Measurements from ENCODE around the gene SLC38A3. TPM values are rescaled to one million over a fixed set of nuclear protein-coding genes. Genes with fewer than 3 reads are reported as not detected.

The SLC38A3 gene
- total and polyA plus RNA-seq, 2 donors (not counting 3 experiments of a cell fraction or from before 2014, with no cell fraction given) = 0.60 to 1.1 TPM

DNA sequence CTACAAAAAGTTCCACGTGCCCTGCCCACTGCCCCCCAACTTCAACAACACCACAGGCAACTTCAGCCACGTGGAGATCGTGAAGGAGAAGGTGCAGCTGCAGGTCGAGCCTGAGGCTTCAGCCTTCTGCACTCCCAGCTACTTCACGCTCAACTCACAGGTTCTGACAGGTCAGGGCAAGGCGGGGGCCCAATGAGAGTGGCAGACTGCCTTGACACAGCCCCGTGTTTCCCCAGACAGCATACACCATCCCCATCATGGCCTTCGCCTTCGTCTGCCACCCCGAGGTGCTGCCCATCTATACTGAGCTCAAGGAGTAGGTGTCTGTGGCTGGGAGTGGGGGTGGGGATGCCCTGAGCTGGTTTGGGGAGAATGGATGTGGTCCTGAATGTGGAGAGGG, 12.6 kb downstream of the SLC38A3 start:
- ChIA-PET CTCF (interaction anchor here (0.9 to 7.3 kb wide), 6 partner anchors 8 to 22 kb away, joined by 3 to 55 read pairs (median 10); no protein-coding TSS in a partner anchor), POLR2A (no interaction called here)
- no peak for DNase-seq (ENCODE audit: low read depth, low spot score)
- H3K4me2 ChIP-seq (ENCODE audit: insufficient read depth, low read length) = no peak overlapping the region
- H2AFZ ChIP-seq (ENCODE audit: low read depth, low read length) = no peak overlapping the region
- H4K20me1 ChIP-seq (replicated peaks; ENCODE audit: control insufficient read depth, extremely low read depth, insufficient read depth, low read length) = no peaks in the 10 kb centered on the region
- no peak overlapping the region for H3K9ac ChIP-seq (replicated peaks; ENCODE audit: extremely low read depth, insufficient read depth, low read length)
- dilution Hi-C loops (cut with MboI; ENCODE audit: extremely low pct_ligation_motif_present, low sequenced_read_pairs) (no loop called here), intact Hi-C loops (cut with micrococcal nuclease) (no loop called here)
- no peaks in the 10 kb centered on the region for H3K27me3 ChIP-seq (ENCODE audit: control insufficient read depth in 2 of 2, insufficient read depth in 2 of 2, low read length in 2 of 2)
- H3K4me3 ChIP-seq (replicated peaks in 1 of 3; ENCODE audit: insufficient read depth in 1 of 3, low read depth in 1 of 3, low read length in 3 of 3) = no peak overlapping the region
- H3K9me3 ChIP-seq (replicated peaks; ENCODE audit: control insufficient read depth, insufficient read depth, low read length) = no peaks in the 10 kb centered on the region
- H3K27ac ChIP-seq (ENCODE audit: insufficient read depth, low read depth, low read length) = no peak overlapping the region
- H3K4me1 ChIP-seq (ENCODE audit: control insufficient read depth, extremely low read depth, insufficient read depth, low read length) = no peaks in the 10 kb centered on the region
- no peak for FAIRE-seq
- H3K79me2 ChIP-seq (ENCODE audit: control insufficient read depth, insufficient read depth, low read length) = no peaks in the 10 kb centered on the region
- TF ChIP-seq FOS (IDR thresholded peaks at IDR 0.05; ENCODE audit: borderline replicate concordance, insufficient read depth, low read length) = no peak
- H3K9me1 ChIP-seq (replicated peaks; ENCODE audit: control insufficient read depth, extremely low read depth, insufficient read depth, low read length) = no peaks in the 10 kb centered on the region
- no peaks in the 10 kb centered on the region for H3K36me3 ChIP-seq (ENCODE audit: control insufficient read depth in 2 of 2, extremely low read depth in 1 of 2, insufficient read depth in 2 of 2, low read length in 2 of 2)
- BruUV-seq (replicated peaks) = no TSS peak

DNA sequence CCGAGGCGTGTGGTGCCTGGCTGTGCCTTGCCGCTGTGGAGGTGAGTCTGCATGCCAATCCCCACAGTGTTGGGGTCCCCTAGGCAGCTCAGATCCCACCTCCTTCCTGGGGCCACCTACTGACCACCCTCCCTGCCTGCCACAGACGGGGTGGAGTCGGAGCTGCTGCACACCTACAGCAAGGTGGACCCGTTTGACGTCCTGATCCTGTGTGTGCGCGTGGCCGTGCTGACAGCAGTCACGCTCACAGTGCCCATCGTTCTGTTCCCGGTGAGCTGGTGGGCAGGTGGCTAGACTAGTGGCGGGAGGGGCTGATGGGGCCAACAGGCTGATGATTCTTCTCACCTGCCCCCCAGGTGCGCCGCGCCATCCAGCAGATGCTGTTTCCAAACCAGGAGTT, 13.4 kb downstream of the SLC38A3 start:
- Histone ChIP-seq H3K9ac (replicated peaks; ENCODE audit: extremely low read depth, insufficient read depth, low read length) (no peak overlapping the region), H3K4me3 (replicated peaks in 1 of 3; ENCODE audit: insufficient read depth in 1 of 3, low read depth in 1 of 3, low read length in 3 of 3) (no peak overlapping the region), H3K79me2 (ENCODE audit: control insufficient read depth, insufficient read depth, low read length) (no peaks in the 10 kb centered on the region), H3K4me2 (ENCODE audit: insufficient read depth, low read length) (no peak overlapping the region), H3K9me1 (replicated peaks; ENCODE audit: control insufficient read depth, extremely low read depth, insufficient read depth, low read length) (no peaks in the 10 kb centered on the region), H2AFZ (ENCODE audit: low read depth, low read length) (no peak overlapping the region), H4K20me1 (replicated peaks; ENCODE audit: control insufficient read depth, extremely low read depth, insufficient read depth, low read length) (no peaks in the 10 kb centered on the region), H3K4me1 (ENCODE audit: control insufficient read depth, extremely low read depth, insufficient read depth, low read length) (no peaks in the 10 kb centered on the region), H3K27me3 (ENCODE audit: control insufficient read depth in 2 of 2, insufficient read depth in 2 of 2, low read length in 2 of 2) (no peaks in the 10 kb centered on the region), H3K9me3 (replicated peaks; ENCODE audit: control insufficient read depth, insufficient read depth, low read length) (no peaks in the 10 kb centered on the region), H3K27ac (ENCODE audit: insufficient read depth, low read depth, low read length) (no peak overlapping the region), H3K36me3 (ENCODE audit: control insufficient read depth in 2 of 2, extremely low read depth in 1 of 2, insufficient read depth in 2 of 2, low read length in 2 of 2) (no peaks in the 10 kb centered on the region)
- intact Hi-C loops (cut with micrococcal nuclease) = no loop called here
- ChIA-PET CTCF (interaction anchor here (0.8 to 7.3 kb wide), 7 partner anchors 8 to 36 kb away, joined by 3 to 55 read pairs (median 4); no protein-coding TSS in a partner anchor), POLR2A (interaction anchor here (0.5 kb wide), 1 partner anchor 134 kb away, joined by 6 read pairs; no protein-coding TSS in a partner anchor)
- TF ChIP-seq, protein P1, sequence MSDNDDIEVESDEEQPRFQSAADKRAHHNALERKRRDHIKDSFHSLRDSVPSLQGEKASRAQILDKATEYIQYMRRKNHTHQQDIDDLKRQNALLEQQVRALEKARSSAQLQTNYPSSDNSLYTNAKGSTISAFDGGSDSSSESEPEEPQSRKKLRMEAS (IDR thresholded peaks at IDR 0.05; ENCODE audit: insufficient read depth, insufficient read length) = no peak
- no peak for TF ChIP-seq JUN (IDR thresholded peaks at IDR 0.05; ENCODE audit: borderline replicate concordance, insufficient read depth, insufficient read length, low read depth)
- no peak for TF ChIP-seq MYC (IDR thresholded peaks at IDR 0.05; ENCODE audit: low read depth, low read length)
- no peak for TF ChIP-seq POLR2A (IDR thresholded peaks at IDR 0.05; ENCODE audit: low read depth, low read length)
- TF ChIP-seq GATA2 (IDR thresholded peaks at IDR 0.05; ENCODE audit: insufficient read depth, insufficient read length, low read depth, low read length) = no peak
- TF ChIP-seq, protein P2, sequence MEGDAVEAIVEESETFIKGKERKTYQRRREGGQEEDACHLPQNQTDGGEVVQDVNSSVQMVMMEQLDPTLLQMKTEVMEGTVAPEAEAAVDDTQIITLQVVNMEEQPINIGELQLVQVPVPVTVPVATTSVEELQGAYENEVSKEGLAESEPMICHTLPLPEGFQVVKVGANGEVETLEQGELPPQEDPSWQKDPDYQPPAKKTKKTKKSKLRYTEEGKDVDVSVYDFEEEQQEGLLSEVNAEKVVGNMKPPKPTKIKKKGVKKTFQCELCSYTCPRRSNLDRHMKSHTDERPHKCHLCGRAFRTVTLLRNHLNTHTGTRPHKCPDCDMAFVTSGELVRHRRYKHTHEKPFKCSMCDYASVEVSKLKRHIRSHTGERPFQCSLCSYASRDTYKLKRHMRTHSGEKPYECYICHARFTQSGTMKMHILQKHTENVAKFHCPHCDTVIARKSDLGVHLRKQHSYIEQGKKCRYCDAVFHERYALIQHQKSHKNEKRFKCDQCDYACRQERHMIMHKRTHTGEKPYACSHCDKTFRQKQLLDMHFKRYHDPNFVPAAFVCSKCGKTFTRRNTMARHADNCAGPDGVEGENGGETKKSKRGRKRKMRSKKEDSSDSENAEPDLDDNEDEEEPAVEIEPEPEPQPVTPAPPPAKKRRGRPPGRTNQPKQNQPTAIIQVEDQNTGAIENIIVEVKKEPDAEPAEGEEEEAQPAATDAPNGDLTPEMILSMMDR (IDR thresholded peaks at IDR 0.05; ENCODE audit: extremely low read depth in 1 of 2, insufficient read depth in 1 of 2, low read depth in 1 of 2, low read length in 2 of 2) = no peak
- no peak for TF ChIP-seq POLR2AphosphoS5 (IDR thresholded peaks at IDR 0.05; ENCODE audit: insufficient read depth, low read depth, low read length)
- TF ChIP-seq FOS (IDR thresholded peaks at IDR 0.05; ENCODE audit: borderline replicate concordance, insufficient read depth, low read length) = no peak
- TF ChIP-seq EZH2 (IDR thresholded peaks at IDR 0.05; ENCODE audit: borderline replicate concordance, low read depth, low read length, severe bottlenecking) = no peak
- no TSS peak for BruUV-seq (replicated peaks)
- dilution Hi-C loops (cut with MboI; ENCODE audit: extremely low pct_ligation_motif_present, low sequenced_read_pairs) = no loop called here
- FAIRE-seq = no peak
- DNase-seq (ENCODE audit: low read depth, low spot score) = no peak
